GM18858 (cell line): ENCODE data around the gene CFAP20DC.
"Not testable (repeated sequence)": the region's sequence is repeated elsewhere in the genome, so short reads cannot be mapped to it uniquely, and the experiment has no call there.

Source experiments
- ATAC-seq: cut with Tn5 transposase; IDR thresholded peaks from one replicate; pipeline ENCODE4 v1.9.1; 2021; ENCODE audit not compliant: unreplicated experiment

CFAP20DC gene

GRCh38 chr3:58874795-58875194 is 175.0 kb downstream of the CFAP20DC start:
- ATAC-seq = peak; percentile 86

DNA sequence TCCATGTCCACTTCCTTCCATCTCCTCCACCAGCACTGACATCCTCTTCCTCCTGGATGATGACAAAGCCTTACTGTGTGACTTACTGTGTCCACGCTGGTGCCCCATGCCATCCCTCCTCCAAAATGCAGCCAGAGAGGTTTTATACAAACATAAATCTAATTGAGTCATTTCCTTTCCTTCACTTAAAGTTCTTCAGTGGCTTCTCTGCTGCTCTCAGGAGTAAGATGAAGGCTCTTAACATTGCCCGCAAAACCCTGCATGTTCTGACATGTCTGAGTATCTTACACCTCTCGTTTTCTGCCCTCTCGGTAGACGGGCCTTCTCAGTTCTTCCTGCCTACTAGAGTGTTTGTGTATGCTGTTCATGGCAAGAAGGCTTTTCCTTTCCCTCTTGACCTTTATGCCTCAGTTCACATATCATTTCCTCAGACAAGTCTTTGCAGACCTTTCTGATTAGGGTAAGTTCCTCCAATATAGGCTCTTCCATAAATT is 175.5 kb downstream of the CFAP20DC start:
- ATAC-seq = peak; percentile 48

DNA sequence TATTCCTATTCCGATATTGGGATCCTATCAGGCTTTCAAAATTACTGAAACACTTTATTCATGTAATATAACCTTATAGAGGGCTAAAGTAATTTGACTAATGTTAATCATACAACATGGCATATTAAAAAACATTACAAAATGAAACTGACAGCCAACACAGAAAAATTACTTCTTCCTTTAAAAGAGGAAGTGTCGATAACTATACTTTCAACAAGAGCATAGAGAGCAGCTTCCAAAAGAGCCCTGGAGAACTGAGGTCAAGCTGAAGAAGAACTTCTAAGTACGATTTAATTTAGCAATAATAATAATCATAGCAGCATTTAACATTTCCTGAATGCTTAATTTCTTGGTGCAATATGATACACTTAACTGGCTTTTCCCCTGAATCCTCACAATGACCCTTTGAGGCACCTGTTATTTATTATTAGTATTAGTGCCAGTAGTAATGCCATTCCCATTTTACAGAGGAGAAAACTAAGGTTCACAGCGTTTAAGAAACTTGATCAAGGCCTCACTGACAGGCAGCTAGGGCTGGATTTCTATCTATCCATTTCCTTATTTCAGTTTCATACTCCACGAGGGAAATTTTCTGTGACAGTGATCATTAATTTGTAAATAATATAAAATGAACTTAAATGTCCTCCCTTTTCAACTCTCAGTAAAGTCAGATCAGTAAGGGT is 181.6 kb downstream of the CFAP20DC start:
- no peak for ATAC-seq

- no peak for ATAC-seq
Observed at GRCh38 chr3:58867621-58868020, 182.2 kb downstream of the CFAP20DC start.

- no peak for ATAC-seq
Observed at GRCh38 chr3:58866079-58866478, 183.7 kb downstream of the CFAP20DC start.

DNA sequence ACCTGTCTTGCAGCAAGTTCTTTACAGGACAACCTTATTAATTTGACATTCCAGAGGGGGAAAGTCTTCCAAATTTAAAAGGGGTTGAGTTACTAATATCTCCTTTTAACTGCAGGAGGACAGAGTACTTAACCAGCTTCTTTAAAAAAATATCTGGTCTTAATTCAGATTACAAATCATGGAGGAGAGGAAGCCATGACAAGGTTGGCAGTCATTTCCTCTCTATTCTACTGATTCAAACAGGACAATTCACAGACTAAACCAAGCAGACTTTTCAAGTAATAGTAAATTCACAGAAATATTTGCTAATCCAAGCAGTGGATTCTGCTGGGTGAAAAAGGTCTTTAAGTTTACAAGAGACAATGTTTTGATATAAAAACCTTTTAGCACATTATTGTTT is 185.3 kb downstream of the CFAP20DC start:
- ATAC-seq = no peak

DNA sequence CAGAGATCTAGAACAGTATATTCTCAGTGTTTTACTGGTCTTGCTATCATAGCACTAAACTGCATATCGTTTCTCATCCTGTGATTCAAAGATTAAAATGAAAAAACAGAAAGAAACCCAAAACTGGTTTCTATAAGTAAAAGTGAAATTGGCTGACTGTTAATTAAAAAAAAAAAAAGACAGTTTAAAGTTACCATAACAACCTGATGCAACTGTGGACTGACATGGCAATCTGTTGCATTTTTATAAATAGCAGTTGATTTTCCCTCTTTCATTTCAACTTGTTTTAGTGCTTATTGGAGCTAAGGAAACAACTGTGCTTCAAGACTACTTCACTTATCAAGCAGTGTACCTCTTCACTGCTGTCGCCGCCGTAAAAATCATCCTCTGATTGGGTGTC is 186.6 kb downstream of the CFAP20DC start:
- ATAC-seq = no peak

- no peak for ATAC-seq
Observed at GRCh38 chr3:58861551-58861950, 188.3 kb downstream of the CFAP20DC start.

- no peak for ATAC-seq
Observed at GRCh38 chr3:58858126-58858525, 191.7 kb downstream of the CFAP20DC start.

- ATAC-seq = no peak
Observed at GRCh38 chr3:58857402-58857801, 192.4 kb downstream of the CFAP20DC start.

DNA sequence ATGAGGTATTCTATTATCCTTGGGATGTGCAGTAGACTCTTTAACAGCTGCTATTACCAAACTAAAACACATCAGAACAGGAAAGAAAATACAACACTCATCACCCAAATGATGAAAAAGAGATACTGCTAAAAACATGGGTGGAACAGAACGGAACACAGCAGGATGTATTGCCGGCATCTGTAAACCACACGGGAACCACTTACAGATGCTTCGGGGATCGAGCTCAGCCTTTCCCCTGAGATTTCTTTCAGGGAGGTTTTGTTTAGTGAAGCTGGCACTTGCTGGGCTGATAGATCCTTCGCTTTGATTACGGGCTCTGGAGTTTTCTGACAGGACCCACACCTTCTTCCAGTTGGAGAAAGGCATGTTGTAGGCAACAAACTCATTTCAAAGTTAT is 201.0 kb downstream of the CFAP20DC start:
- ATAC-seq = no peak

DNA sequence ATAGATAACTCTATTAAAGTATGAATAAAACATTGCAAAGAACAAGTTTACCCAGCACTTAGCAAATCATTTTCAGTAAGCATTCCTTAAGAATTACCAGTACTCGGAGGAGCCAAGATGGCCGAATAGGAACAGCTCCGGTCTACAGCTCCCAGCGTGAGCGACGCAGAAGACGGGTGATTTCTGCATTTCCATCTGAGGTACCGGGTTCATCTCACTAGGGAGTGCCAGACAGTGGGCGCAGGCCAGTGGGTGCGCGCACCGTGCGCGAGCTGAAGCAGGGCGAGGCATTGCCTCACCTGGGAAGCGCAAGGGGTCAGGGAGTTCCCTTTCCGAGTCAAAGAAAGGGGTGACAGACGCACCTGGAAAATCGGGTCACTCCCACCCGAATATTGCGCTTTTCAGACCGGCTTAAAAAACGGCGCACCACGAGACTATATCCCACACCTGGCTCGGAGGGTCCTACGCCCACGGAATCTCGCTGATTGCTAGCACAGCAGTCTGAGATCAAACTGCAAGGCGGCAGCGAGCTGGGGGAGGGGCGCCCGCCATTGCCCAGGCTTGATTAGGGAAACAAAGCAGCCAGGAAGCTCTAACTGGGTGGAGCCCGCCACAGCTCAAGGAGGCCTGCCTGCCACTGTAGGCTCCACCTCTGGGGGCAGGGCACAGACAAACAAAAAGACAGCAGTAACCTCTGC is 207.6 kb downstream of the CFAP20DC start:
- not testable (repeated sequence) for ATAC-seq

DNA sequence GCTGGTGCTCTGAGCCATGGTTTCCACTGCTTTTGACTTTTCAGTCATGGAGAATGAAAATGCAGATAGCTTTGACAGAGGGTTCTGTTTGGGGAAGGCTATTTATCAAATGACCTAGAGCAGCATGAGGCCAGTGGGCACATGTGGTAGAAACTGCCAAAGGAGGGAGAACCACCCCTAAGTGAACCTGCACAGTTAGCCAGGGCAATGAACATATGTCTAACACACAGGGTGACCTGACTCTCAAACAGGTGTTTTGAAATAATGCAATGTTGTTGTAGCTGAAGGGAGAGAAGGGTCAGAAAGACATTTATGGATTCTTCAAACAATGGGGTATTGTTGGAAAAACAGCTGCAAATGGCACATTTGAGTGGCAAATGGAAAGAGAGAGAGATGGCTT is 208.9 kb downstream of the CFAP20DC start:
- no peak for ATAC-seq

- no peak for ATAC-seq
Observed at GRCh38 chr3:58839964-58840363, 209.9 kb downstream of the CFAP20DC start.

DNA sequence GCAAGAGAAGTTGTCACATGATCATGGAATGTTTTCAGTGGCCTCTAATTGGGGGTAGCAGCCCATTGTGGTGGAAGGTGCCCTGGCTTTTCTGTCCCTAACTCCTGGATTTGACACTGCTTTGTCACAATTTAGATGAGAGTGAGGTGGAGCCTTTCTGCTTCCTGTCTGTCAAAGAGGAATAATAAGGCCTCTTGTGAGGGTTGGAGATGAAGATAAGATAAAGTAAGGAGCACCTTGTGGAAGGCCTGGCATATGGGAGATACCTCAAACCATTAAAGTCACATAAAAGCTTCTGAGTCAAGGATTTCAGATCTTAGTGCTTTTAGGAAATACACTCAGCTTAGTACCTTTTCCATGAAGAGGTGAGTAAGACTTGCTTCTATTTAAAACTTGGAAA is 210.6 kb downstream of the CFAP20DC start:
- ATAC-seq = no peak

- ATAC-seq = no peak
Observed at GRCh38 chr3:58837856-58838255, 212.0 kb downstream of the CFAP20DC start.

- ATAC-seq = no peak
Observed at GRCh38 chr3:58837141-58837843, 212.5 kb downstream of the CFAP20DC start.

DNA sequence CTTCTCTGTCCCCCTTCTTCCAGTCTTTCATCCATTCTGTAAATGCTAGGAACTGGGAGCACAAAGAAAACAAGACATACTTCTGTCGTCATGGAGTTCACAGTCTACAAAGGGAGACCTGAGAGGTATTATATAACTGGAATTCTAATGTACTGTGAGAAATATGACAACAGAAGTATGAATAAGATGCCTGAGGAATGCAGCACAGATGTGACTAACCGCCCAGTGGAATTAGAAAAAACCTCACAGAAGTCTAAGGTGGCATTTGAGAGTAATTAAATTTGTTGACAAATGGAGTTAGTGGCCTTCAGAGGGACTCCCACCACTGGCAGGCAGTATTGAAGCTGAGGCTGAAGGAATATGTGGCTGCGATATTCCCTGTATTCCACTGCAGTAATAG is 214.7 kb downstream of the CFAP20DC start:
- ATAC-seq = no peak

DNA sequence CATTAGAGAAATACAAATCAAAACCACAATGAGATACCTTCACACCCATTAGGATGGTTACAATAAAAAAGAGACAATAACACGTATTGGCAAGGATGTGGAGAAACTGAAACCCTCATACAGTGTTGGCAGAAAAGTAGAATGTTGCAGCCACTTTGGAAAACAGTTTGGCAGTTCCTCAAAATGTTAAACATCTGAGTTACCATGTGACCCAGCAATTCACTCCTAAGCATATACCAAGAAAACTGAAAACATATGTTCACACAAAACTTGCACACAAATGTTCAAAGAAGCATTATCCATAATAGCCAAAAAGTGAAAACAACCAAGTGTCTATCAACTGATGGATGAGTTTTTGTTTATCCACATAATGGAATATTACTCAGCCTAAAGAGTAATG is 216.3 kb downstream of the CFAP20DC start:
- ATAC-seq = no peak

- ATAC-seq = no peak
Observed at GRCh38 chr3:58829321-58830000, 220.4 kb downstream of the CFAP20DC start.

GRCh38 chr3:58824777-58825176 is 225.0 kb downstream of the CFAP20DC start:
- no peak for ATAC-seq
